VCaP (cell line): ENCODE data around the gene SHISA5.
A peak's percentile ranks its signal among the peaks of the same experiment; 100 is the strongest.
"Not testable (repeated sequence)": the region's sequence is repeated elsewhere in the genome, so short reads cannot be mapped to it uniquely, and the experiment has no call there.

Experiments used
- H3K27ac ChIP-seq: fragments of 450-650 bp; 2 replicates; pipeline ENCODE4 v1.5.1; 2017
- TF ChIP-seq, protein P1 (sequence below): fragments of 450-650 bp; conservative IDR thresholded peaks from 2 replicates; pipeline ENCODE4 v1.5.1; 2017; ENCODE audit warnings: mild to moderate bottlenecking, moderate library complexity

Gene SHISA5

DNA sequence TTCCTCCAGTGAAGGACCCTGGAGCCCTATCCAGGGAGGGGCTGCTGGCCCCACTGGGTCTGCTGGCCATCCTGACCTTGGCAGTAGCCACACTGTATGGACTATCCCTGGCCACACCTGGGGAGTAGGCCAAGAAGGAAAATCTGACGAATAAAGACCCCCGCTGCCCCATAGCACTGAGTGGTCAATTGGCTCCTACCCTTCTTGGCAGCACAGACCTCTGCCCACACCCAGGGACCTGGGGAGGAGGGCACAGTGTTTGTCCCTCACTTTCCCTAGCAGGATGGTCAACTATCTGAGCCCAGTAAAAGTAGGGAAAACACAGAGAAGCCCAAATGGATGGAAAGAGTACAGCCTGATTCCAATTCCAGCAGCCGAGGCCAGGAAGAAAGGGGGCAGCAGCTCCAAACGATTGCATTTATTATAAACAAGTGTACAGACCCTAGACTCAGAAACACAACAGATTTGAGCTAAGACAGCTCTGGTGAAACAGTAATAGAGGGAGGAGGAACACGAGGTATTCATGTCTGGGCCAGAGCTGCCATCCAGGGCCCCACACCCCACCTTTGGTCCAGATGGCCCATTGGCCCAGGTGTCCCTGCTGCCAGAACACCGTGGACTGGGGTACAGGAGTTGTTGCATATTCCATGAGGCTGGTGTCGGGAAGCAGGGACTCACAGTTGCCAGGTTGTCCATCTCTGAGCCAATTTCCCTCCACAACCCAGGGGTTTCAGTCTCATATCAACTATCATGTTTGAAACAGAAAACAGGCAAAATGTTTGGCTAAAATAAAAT lies 36.3 kb downstream of the SHISA5 start:
- TF ChIP-seq, protein P1, sequence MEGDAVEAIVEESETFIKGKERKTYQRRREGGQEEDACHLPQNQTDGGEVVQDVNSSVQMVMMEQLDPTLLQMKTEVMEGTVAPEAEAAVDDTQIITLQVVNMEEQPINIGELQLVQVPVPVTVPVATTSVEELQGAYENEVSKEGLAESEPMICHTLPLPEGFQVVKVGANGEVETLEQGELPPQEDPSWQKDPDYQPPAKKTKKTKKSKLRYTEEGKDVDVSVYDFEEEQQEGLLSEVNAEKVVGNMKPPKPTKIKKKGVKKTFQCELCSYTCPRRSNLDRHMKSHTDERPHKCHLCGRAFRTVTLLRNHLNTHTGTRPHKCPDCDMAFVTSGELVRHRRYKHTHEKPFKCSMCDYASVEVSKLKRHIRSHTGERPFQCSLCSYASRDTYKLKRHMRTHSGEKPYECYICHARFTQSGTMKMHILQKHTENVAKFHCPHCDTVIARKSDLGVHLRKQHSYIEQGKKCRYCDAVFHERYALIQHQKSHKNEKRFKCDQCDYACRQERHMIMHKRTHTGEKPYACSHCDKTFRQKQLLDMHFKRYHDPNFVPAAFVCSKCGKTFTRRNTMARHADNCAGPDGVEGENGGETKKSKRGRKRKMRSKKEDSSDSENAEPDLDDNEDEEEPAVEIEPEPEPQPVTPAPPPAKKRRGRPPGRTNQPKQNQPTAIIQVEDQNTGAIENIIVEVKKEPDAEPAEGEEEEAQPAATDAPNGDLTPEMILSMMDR, result no peak
- H3K27ac ChIP-seq, result peak overlapping the region; percentile 100

DNA sequence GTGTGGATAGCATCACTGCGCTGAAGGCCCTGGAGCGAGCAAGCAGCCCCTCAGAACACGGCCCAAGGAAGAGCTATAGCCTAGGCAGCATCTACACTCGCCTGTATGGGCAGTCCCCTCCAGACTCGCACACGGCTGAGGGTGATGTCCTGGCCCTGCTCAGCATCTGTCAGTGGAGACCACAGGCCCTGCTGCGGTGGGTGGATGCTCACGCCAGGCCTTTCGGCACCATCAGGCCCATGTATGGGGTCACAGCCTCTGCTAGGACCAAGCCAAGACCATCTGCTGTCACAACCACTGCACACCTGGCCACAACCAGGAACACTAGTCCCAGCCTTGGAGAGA lies 36.9 kb downstream of the SHISA5 start:
- peak overlapping the region; percentile 100 for H3K27ac ChIP-seq
- TF ChIP-seq, protein P1, result no peak

DNA sequence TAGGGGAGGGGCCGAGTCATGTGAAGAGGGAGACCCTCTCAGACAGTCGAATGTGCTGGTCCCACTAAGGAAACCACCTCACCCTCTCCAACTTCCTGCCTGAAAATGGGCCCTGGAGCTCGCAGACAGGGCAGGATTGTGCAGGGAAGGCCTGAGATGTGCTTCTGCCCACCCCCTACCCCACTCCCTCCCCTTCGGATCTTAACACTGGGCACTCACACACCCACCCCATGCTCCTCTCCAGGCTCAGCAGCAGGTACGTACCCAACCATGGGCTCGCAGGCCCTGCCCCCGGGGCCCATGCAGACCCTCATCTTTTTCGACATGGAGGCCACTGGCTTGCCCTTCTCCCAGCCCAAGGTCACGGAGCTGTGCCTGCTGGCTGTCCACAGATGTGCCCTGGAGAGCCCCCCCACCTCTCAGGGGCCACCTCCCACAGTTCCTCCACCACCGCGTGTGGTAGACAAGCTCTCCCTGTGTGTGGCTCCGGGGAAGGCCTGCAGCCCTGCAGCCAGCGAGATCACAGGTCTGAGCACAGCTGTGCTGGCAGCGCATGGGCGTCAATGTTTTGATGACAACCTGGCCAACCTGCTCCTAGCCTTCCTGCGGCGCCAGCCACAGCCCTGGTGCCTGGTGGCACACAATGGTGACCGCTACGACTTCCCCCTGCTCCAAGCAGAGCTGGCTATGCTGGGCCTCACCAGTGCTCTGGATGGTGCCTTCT lies 37.4 kb downstream of the SHISA5 start:
- peak overlapping the region; percentile 100 for H3K27ac ChIP-seq
- TF ChIP-seq, protein P1, result no peak

DNA sequence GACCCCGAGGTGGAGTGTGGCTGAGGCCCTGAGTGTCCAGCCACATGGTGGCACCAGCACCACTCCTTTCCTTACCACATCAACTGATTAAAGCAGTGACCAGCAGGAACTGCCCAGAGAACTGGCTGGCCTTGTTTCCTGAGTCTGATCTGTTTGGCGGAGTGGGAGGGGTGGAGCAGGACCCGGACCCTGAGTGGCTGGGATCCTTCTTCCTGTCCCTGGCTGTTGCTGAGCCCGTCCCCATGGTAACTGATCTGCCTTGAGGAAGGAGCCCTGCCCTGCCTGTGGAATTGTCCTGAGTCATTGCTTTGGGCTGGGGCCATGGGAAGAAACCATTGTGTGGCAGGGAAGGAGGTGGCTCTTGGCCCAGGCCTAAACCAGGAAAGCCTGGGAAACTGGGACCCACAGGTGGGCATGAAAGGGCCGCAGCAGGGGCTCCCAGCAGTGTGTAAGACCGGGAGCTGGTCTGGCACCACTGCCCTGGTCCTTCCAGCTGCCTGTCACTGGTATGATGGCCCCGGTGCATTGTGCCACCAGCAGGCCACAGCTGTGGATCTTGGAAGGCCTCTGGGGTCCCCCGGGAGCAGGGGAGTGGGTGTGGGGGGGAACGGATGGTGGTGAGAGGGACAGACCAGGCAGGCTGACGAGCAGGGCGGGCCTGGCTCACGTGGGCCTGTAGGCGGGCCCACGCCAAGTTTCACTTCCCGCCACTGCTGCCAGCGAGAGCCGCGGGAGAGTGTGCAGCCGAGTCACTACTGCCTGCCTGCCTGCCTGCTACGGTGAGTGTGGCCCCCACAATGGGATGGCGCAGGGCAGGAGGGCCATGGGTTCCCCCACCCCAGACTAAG lies 38.2 kb downstream of the SHISA5 start:
- TF ChIP-seq, protein P1, result peak; percentile 89
- H3K27ac ChIP-seq, result peak overlapping the region; percentile 100

DNA sequence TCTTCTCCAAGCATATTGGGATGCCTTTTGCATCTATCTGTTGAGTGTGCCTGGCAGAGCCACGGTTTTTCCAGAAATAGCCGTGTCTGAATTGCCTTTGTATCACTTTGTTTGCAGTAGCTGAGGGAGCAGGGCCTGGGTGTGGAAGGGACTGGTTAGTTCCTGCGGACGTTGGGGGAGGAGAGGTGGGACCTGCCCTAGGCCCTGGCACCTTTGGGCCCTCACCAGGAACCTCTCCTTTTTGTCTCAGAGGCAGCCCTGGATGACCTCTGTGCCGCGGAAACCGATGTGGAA lies 38.8 kb downstream of the SHISA5 start:
- TF ChIP-seq, protein P1, result no peak
- peak overlapping the region; percentile 100 for H3K27ac ChIP-seq

DNA sequence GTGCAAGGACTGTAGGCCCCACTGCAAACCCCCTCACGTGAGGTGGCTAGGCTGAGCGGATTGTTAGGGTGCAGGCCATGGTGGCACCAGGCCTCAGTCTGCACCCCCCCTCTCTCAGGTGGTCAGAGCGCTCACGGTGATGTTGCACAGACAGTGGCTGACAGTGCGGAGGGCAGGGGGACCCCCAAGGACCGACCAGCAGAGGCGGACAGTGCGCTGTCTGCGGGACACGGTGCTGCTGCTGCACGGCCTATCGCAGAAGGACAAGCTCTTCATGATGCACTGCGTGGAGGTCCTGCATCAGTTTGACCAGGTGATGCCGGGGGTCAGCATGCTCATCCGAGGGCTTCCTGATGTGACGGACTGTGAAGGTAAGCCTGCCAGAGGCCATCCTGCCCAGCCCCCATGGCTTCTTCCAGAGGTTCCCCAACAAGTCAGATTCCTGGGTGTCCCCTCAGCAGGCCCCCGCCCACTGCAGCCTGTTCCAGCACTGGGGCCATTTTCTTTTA lies 39.2 kb downstream of the SHISA5 start:
- peak overlapping the region; percentile 100 for H3K27ac ChIP-seq
- TF ChIP-seq, protein P1, result no peak

DNA sequence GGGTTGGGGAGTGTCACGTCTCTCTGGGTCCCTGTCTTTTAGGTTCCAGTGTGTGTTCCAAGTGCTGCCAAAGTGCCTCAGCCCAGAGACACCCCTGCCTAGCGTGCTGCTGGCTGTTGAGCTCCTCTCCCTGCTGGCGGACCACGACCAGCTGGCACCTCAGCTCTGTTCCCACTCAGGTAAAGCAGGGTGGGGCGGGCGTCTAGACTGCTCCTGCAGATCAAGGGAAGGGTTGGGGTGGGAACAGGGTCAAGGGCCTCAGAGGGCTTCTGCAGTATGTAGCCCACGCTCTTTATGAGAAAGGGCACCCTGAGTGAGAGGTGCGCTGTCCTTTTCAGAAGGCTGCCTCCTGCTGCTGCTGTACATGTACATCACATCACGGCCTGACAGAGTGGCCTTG lies 40.3 kb downstream of the SHISA5 start:
- TF ChIP-seq, protein P1, result no peak
- H3K27ac ChIP-seq, result peak overlapping the region; percentile 100

DNA sequence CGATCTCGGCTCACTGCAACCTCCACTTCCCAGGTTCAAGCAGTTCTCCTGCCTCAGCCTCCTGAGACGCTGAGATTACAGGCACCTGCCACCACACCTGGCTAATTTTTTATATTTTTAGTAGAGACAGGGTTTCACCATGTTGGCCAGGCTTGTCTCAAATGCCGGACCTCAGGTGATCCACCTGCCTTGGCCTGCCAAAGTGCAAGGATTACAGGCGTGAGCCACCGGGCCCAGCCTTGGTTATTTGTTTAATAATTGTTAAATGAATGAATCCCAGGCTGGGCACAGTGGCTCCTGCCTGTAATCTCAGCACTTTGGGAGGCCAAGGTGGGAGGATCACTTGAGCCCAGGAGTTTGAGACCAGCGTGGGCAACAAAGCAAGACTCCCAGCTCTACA lies 42.2 kb downstream of the SHISA5 start:
- not testable (repeated sequence) for H3K27ac ChIP-seq
